SK-N-SH (cell line): ENCODE measurements around the gene LRP1. TPM values are rescaled to one million over a fixed set of nuclear protein-coding genes. Genes with fewer than 3 reads are reported as not detected.

ENCODE experiments used
- CTCF ChIA-PET: fragments of 300-600, 350-600 bp; formaldehyde crosslinking; extraction: SDS; loops from one replicate; lab custom pipeline; 2021; lab: Yijun Ruan, JAX
- POLR2A ChIA-PET: fragments of 350-600 bp; sonication (Branson Sonifier 250); formaldehyde crosslinking; extraction: SDS; loops from one replicate; lab custom pipeline; 2020; ENCODE audit warnings: antibody characterized with exemption, inconsistent platforms; lab: Yijun Ruan, JAX
- DNase-seq: peaks from one replicate; pipeline ENCODE4 v3.0.0; 2012
- H2AFZ ChIP-seq: fragments of 200-600 bp; sonication (generic); 2 replicates; pipeline ENCODE4 v1.8.1; 2016; ENCODE audit warnings: antibody characterized with exemption, mild to moderate bottlenecking, low read depth
- H3F3A ChIP-seq: fragments of 200-600 bp; sonication (generic); replicated peaks from 2 replicates; pipeline ENCODE3; 2016; ENCODE audit warnings: antibody characterized with exemption, mild to moderate bottlenecking; ENCODE audit not compliant: insufficient read depth
- H3K27ac ChIP-seq, 2 experiments: fragments of 200-500 bp in 1 of 2; fragments of 200-600 bp in 1 of 2; sonication (Bioruptor generic) in 1 of 2; sonication (generic), shearing (Covaris generic) in 1 of 2; 2 replicates each; pipeline versions ENCODE4 v1.5.1 to v1.6.1; 2014 to 2016; ENCODE audit warnings: low read depth in 2 of 2, inconsistent platforms in 1 of 2, low read length in 1 of 2, mild to moderate bottlenecking in 1 of 2, mixed read lengths in 1 of 2
- H3K27me3 ChIP-seq: fragments of 200-600 bp; sonication (generic), shearing (Covaris generic); 2 replicates; pipeline ENCODE4 v1.6.1; 2016; ENCODE audit warnings: mixed run types; ENCODE audit not compliant: insufficient read depth
- H3K36me3 ChIP-seq, 2 experiments: fragments of 200-500 bp in 1 of 2; fragments of 200-600 bp in 1 of 2; sonication (Bioruptor generic) in 1 of 2; sonication (generic) in 1 of 2; replicated peaks in 1 of 2; 2 replicates each; pipeline versions ENCODE3 to v1.5.1; 2014 to 2016; ENCODE audit warnings: low read length in 1 of 2, mild to moderate bottlenecking in 1 of 2; ENCODE audit not compliant: insufficient read depth in 2 of 2, control insufficient read depth in 1 of 2
- H3K4me1 ChIP-seq, 2 experiments: fragments of 200-500 bp in 1 of 2; fragments of 200-600 bp in 1 of 2; sonication (Bioruptor generic) in 1 of 2; sonication (generic), shearing (Covaris generic) in 1 of 2; 2 replicates each; pipeline versions ENCODE4 v1.5.1 to v1.6.1; 2014 to 2016; ENCODE audit warnings: low read depth in 1 of 2, low read length in 1 of 2, mixed run types in 1 of 2; ENCODE audit not compliant: insufficient read depth in 2 of 2, control insufficient read depth in 1 of 2
- H3K4me2 ChIP-seq: fragments of 200-600 bp; sonication (generic), shearing (Covaris generic); 2 replicates; pipeline ENCODE4 v1.6.1; 2017; ENCODE audit warnings: mixed run types
- H3K4me3 ChIP-seq, 2 experiments: fragments of 200-500 bp in 1 of 2; fragments of 200-600 bp in 1 of 2; sonication (Bioruptor generic) in 1 of 2; sonication (generic), shearing (Covaris generic) in 1 of 2; 2 replicates each; pipeline versions ENCODE4 v1.5.1 to v1.8.1; 2014 to 2016; ENCODE audit warnings: low read depth in 2 of 2, inconsistent platforms in 1 of 2, low read length in 1 of 2, mild to moderate bottlenecking in 1 of 2, mixed read lengths in 1 of 2, moderate library complexity in 1 of 2
- H3K79me2 ChIP-seq: fragments of 200-600 bp; sonication (generic); 2 replicates; pipeline ENCODE4 v1.8.1; 2017; ENCODE audit warnings: mild to moderate bottlenecking; ENCODE audit not compliant: insufficient read depth
- H3K9ac ChIP-seq: fragments of 200-600 bp; sonication (generic); 2 replicates; pipeline ENCODE4 v1.6.1; 2017; ENCODE audit warnings: mixed run types
- H3K9me2 ChIP-seq: fragments of 200-600 bp; sonication (generic); 2 replicates; pipeline ENCODE4 v1.6.1; 2017; ENCODE audit warnings: mixed run types
- H3K9me3 ChIP-seq: fragments of 200-600 bp; sonication (generic); 2 replicates; pipeline ENCODE4 v1.6.1; 2017; ENCODE audit warnings: mixed run types, mild to moderate bottlenecking, moderate library complexity
- H4K20me1 ChIP-seq: fragments of 200-600 bp; sonication (generic); 2 replicates; pipeline ENCODE4 v1.6.1; 2017; ENCODE audit warnings: mild to moderate bottlenecking, mixed run types; ENCODE audit not compliant: insufficient read depth
- EZH2phosphoT487 ChIP-seq: fragments of 200-600 bp; sonication (generic); IDR thresholded peaks from 2 replicates; pipeline ENCODE4 v1.6.1; 2017; ENCODE audit warnings: low read depth, mixed run types, mild to moderate bottlenecking, antibody characterized with exemption, moderate library complexity, borderline replicate concordance
- FOSL2 ChIP-seq: IDR thresholded peaks from 2 replicates; pipeline ENCODE4 v1.4.0; 2012; ENCODE audit warnings: low read depth, mild to moderate bottlenecking, moderate library complexity, borderline replicate concordance
- FOXM1 ChIP-seq: IDR thresholded peaks from 2 replicates; pipeline ENCODE4 v1.4.0; 2012; ENCODE audit warnings: low read depth, mild to moderate bottlenecking
- GATA2 ChIP-seq: sonication (generic); formaldehyde crosslinking; IDR thresholded peaks from 2 replicates; pipeline ENCODE4 v1.5.0; 2020; ENCODE audit warnings: mild to moderate bottlenecking, missing genetic modification reagents
- MXI1 ChIP-seq: IDR thresholded peaks from 2 replicates; pipeline ENCODE4 v1.6.1; 2012; ENCODE audit warnings: mild to moderate bottlenecking, low read depth, low read length, improper control_type of control experiment
- RAD21 ChIP-seq: IDR thresholded peaks from 2 replicates; pipeline ENCODE4 v1.6.1; 2012; ENCODE audit warnings: mild to moderate bottlenecking, low read length
- TAF1 ChIP-seq: IDR thresholded peaks from 2 replicates; pipeline ENCODE4 v1.6.1; 2012; ENCODE audit warnings: low read depth, mild to moderate bottlenecking, low read length, moderate library complexity, borderline replicate concordance
- WGBS: methylation state at CpG from one replicate; pipeline ENCODE4 v1.1.6; 2017; ENCODE audit warnings: low lambda C conversion rate; 5-methylcytosine and 5-hydroxymethylcytosine counted together
- polyA plus RNA-seq, 3 experiments: library from polyadenylated mRNA; depleted of rRNA; stranded (reverse); fragments of >200 nt; gene quantifications; 2 replicates each; pipeline ENCODE4 v1.2.3, GENCODE V29; 2012
- TF ChIP-seq, protein P1 (sequence below): fragments of 150-350 bp; IDR thresholded peaks from 2 replicates; pipeline ENCODE4 v1.6.1; 2016; ENCODE audit warnings: mild to moderate bottlenecking, low read depth, low read length
- TF ChIP-seq, protein P2 (sequence below): IDR thresholded peaks from 2 replicates; pipeline ENCODE4 v1.6.1; 2012; ENCODE audit warnings: mild to moderate bottlenecking, low read depth, low read length, moderate library complexity
- TF ChIP-seq, protein P3 (sequence below): IDR thresholded peaks from 2 replicates; pipeline ENCODE4; 2012
- TF ChIP-seq, protein P4 (sequence below): IDR thresholded peaks from 2 replicates; pipeline ENCODE4 v1.4.0; 2012; ENCODE audit warnings: low read depth, borderline replicate concordance

The LRP1 gene
- polyA plus RNA-seq, 1 of the 3 experiments (the other 2 are of a cell fraction): 55.0 TPM

- Histone ChIP-seq H3K9me3 (no peaks in the 10 kb centered on the region), H3K27ac (no peak overlapping the region), H2AFZ (no peak overlapping the region), H3K36me3 (no peaks in the 10 kb centered on the region), H3K9ac (no peak overlapping the region), H4K20me1 (no peaks in the 10 kb centered on the region), H3K4me1 (peaks cover 0 to 2% of the 10 kb centered on the region in 2 experiments; a peak in 1 of 4 replicates), H3K4me2 (no peak overlapping the region), H3K9me2 (no peaks in the 10 kb centered on the region), H3K4me3 (no peak overlapping the region), H3K79me2 (no peaks in the 10 kb centered on the region), H3K27me3 (peaks cover 34% of the 10 kb centered on the region; the same call in 1 of the 2 replicates), H3F3A (no peaks in the 10 kb centered on the region)
- ChIA-PET CTCF (interaction anchor here (0.7 to 31.5 kb wide), 5 partner anchors 11 to 239 kb away, joined by 3 to 937 read pairs (median 6); partner anchors contain the start of genes INHBE and NXPH4), POLR2A (no interaction called here)
- no peak for DNase-seq
- WGBS: 87% methylated on average over 18 of the region's 22 CpGs
- TF ChIP-seq, protein P1, sequence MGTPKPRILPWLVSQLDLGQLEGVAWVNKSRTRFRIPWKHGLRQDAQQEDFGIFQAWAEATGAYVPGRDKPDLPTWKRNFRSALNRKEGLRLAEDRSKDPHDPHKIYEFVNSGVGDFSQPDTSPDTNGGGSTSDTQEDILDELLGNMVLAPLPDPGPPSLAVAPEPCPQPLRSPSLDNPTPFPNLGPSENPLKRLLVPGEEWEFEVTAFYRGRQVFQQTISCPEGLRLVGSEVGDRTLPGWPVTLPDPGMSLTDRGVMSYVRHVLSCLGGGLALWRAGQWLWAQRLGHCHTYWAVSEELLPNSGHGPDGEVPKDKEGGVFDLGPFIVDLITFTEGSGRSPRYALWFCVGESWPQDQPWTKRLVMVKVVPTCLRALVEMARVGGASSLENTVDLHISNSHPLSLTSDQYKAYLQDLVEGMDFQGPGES: no peak
- TF ChIP-seq GATA2 (CRISPR knock-in tag): no peak
- no peak for TF ChIP-seq FOSL2
- TF ChIP-seq, protein P2, sequence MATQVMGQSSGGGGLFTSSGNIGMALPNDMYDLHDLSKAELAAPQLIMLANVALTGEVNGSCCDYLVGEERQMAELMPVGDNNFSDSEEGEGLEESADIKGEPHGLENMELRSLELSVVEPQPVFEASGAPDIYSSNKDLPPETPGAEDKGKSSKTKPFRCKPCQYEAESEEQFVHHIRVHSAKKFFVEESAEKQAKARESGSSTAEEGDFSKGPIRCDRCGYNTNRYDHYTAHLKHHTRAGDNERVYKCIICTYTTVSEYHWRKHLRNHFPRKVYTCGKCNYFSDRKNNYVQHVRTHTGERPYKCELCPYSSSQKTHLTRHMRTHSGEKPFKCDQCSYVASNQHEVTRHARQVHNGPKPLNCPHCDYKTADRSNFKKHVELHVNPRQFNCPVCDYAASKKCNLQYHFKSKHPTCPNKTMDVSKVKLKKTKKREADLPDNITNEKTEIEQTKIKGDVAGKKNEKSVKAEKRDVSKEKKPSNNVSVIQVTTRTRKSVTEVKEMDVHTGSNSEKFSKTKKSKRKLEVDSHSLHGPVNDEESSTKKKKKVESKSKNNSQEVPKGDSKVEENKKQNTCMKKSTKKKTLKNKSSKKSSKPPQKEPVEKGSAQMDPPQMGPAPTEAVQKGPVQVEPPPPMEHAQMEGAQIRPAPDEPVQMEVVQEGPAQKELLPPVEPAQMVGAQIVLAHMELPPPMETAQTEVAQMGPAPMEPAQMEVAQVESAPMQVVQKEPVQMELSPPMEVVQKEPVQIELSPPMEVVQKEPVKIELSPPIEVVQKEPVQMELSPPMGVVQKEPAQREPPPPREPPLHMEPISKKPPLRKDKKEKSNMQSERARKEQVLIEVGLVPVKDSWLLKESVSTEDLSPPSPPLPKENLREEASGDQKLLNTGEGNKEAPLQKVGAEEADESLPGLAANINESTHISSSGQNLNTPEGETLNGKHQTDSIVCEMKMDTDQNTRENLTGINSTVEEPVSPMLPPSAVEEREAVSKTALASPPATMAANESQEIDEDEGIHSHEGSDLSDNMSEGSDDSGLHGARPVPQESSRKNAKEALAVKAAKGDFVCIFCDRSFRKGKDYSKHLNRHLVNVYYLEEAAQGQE: no peak
- TF ChIP-seq TAF1: no peak
Measured at GRCh38 chr12:57223191-57224165, 95.2 kb downstream of the LRP1 start.

DNA sequence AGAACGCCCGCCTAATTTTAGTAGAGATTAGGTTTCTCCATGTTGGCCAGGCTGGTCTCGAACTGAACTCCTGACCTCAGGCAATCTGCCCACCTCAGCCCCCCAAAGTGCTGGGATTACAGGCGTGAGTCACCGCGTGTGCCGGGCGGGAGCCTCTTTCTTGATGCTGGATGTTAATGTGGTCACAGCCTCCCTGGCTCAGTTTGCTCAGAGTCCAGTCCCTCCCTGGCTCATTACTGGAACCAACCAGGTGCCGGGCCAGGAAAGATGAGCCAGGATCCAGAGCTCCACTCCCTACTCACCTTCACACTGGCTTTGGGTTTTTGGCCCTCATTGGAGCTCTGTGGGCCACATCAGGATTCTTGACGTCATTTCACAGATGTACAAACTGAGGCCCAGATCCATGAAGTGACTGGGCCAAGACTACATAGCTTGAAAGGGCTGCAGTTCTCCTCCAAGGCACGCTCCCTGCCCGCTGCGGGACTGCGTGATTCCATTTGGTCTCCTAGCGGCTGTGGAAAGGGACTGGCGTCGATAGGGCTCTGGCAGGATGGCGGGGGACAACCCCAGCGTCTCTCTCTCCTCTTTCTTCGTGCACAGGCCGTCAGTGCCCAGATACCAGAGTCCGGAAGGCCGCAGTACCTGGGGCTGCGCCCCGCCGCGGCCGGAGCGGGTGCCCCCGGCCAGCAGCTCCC is 96.1 kb downstream of the LRP1 start:
- Histone ChIP-seq H3K9ac (no peak overlapping the region), H2AFZ (no peak overlapping the region), H3K79me2 (no peaks in the 10 kb centered on the region), H3K4me3 (no peak overlapping the region; a peak in 1 of 4 replicates), H3K9me2 (no peaks in the 10 kb centered on the region), H3K27ac (no peak overlapping the region), H3K9me3 (no peaks in the 10 kb centered on the region), H4K20me1 (no peaks in the 10 kb centered on the region), H3K27me3 (peaks cover 27% of the 10 kb centered on the region; the same call in 1 of the 2 replicates), H3K4me1 (peaks cover 0 to 7% of the 10 kb centered on the region in 2 experiments; a peak in 1 of 4 replicates), H3K36me3 (no peaks in the 10 kb centered on the region), H3F3A (no peaks in the 10 kb centered on the region), H3K4me2 (no peak overlapping the region)
- 94% methylated on average over 20 of the region's 30 CpGs for WGBS
- DNase-seq: no peak
- CTCF ChIA-PET: interaction anchor here (1.1 to 31.5 kb wide), 4 partner anchors 12 to 231 kb away, joined by 5 to 937 read pairs (median 138); partner anchors contain the start of genes INHBE and NXPH4
- POLR2A ChIA-PET: interaction anchor here (0.6 kb wide), 1 partner anchor 17 kb away, joined by 3 read pairs; no protein-coding TSS in a partner anchor
- TF ChIP-seq RAD21 (no peak), MXI1 (no peak), FOXM1 (no peak), EZH2phosphoT487 (no peak)
- TF ChIP-seq, protein P3, sequence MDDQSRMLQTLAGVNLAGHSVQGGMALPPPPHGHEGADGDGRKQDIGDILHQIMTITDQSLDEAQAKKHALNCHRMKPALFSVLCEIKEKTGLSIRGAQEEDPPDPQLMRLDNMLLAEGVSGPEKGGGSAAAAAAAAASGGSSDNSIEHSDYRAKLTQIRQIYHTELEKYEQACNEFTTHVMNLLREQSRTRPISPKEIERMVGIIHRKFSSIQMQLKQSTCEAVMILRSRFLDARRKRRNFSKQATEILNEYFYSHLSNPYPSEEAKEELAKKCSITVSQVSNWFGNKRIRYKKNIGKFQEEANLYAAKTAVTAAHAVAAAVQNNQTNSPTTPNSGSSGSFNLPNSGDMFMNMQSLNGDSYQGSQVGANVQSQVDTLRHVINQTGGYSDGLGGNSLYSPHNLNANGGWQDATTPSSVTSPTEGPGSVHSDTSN: no peak
- TF ChIP-seq, protein P1: no peak
- TF ChIP-seq, protein P4, sequence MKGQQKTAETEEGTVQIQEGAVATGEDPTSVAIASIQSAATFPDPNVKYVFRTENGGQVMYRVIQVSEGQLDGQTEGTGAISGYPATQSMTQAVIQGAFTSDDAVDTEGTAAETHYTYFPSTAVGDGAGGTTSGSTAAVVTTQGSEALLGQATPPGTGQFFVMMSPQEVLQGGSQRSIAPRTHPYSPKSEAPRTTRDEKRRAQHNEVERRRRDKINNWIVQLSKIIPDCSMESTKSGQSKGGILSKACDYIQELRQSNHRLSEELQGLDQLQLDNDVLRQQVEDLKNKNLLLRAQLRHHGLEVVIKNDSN: no peak
